Stimulated activated CD8-positive, alpha-beta memory T cell treated with anti-CD3 and anti-CD28 coated beads, Interleukin-15, amount 100 ng/mL, for 4 hours (primary cell): ENCODE measurements around the gene FKBP1A.

Source experiments
- DNase-seq, 2 donors: peaks; one replicate each; pipeline ENCODE4 v3.0.0-alpha.2; 2020; ENCODE audit warnings: low read depth in 2 of 2

Gene FKBP1A

GRCh38 chr20:1319051-1319450, 73.8 kb downstream of the FKBP1A start:
- DNase-seq: no peak
